ENCODE data around the gene IRGQ.
A peak's percentile ranks its signal among the peaks of the same experiment; 100 is the strongest.

IRGQ gene

GRCh38 chr19:43560687-43561086 is 35.2 kb downstream of the IRGQ start:
- Histone ChIP-seq H3K4me1 (ENCODE audit: control insufficient read depth, insufficient read depth, low read length) (no peaks in the 10 kb centered on the region; the same call in 1 of the 2 replicates), H3K9me3 (ENCODE audit: control insufficient read depth, insufficient read depth, low read depth, low read length) (no peaks in the 10 kb centered on the region; the same call in 1 of the 2 replicates), H3K4me3 (ENCODE audit: low read depth, low read length) (no peak overlapping the region), H3K36me3 (ENCODE audit: control insufficient read depth in 2 of 2, insufficient read depth in 1 of 2, low read length in 2 of 2) (peaks cover 56 to 91% of the 10 kb centered on the region in 2 experiments), H3K27ac (ENCODE audit: extremely low read depth, low read depth, low read length) (peak overlapping the region; percentile 11; the same call in 1 of the 2 replicates)
- ChIA-PET CTCF (interaction anchor here (0.7 to 1.7 kb wide), 6 partner anchors 12 to 192 kb away, joined by 3 to 9 read pairs (median 4); no protein-coding TSS in a partner anchor), POLR2A (interaction anchor here (0.5 kb wide), 1 partner anchor 24 kb away, joined by 3 read pairs; no protein-coding TSS in a partner anchor)
- peak; percentile 85 for TF ChIP-seq CTCF (tag by site-specific recombination; IDR thresholded peaks at IDR 0.05)
- TF ChIP-seq HOXC10 (CRISPR knock-in tag; IDR thresholded peaks at IDR 0.05) = no peak
- TF ChIP-seq SP3 (tag by site-specific recombination; IDR thresholded peaks at IDR 0.05) = no peak
- TF ChIP-seq ZNF600 (tag by site-specific recombination; IDR thresholded peaks at IDR 0.05) = peak; percentile 66; the same call in 1 of the 2 replicates
- no peak for TF ChIP-seq IKZF3 (tag by site-specific recombination; IDR thresholded peaks at IDR 0.05)
- no peak for TF ChIP-seq ZNF324 (tag by site-specific recombination; IDR thresholded peaks at IDR 0.05)
- TF ChIP-seq EGR2 (tag by site-specific recombination; IDR thresholded peaks at IDR 0.05; ENCODE audit: low read depth) = peak; percentile 66
- no peak for TF ChIP-seq ZNF423 (tag by site-specific recombination; IDR thresholded peaks at IDR 0.05)
- TF ChIP-seq ZNF629 (tag by site-specific recombination; IDR thresholded peaks at IDR 0.05) = peak; percentile 84
- peak; percentile 80 for TF ChIP-seq GLIS2 (tag by site-specific recombination; IDR thresholded peaks at IDR 0.05)
- peak; percentile 76 for TF ChIP-seq GLIS1 (tag by site-specific recombination; IDR thresholded peaks at IDR 0.05)
- TF ChIP-seq, protein P1, sequence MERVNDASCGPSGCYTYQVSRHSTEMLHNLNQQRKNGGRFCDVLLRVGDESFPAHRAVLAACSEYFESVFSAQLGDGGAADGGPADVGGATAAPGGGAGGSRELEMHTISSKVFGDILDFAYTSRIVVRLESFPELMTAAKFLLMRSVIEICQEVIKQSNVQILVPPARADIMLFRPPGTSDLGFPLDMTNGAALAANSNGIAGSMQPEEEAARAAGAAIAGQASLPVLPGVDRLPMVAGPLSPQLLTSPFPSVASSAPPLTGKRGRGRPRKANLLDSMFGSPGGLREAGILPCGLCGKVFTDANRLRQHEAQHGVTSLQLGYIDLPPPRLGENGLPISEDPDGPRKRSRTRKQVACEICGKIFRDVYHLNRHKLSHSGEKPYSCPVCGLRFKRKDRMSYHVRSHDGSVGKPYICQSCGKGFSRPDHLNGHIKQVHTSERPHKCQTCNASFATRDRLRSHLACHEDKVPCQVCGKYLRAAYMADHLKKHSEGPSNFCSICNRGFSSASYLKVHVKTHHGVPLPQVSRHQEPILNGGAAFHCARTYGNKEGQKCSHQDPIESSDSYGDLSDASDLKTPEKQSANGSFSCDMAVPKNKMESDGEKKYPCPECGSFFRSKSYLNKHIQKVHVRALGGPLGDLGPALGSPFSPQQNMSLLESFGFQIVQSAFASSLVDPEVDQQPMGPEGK (tag by site-specific recombination; IDR thresholded peaks at IDR 0.05) = peak; percentile 60
- TF ChIP-seq ZNF362 (tag by site-specific recombination; IDR thresholded peaks at IDR 0.05) = no peak
- no peak for TF ChIP-seq ZNF639 (tag by site-specific recombination; IDR thresholded peaks at IDR 0.05)
- no peak for TF ChIP-seq YY1 (tag by site-specific recombination; IDR thresholded peaks at IDR 0.05)
- TF ChIP-seq ZNF266 (tag by site-specific recombination; IDR thresholded peaks at IDR 0.05; ENCODE audit: low read depth) = no peak
- TF ChIP-seq ZNF280D (tag by site-specific recombination; IDR thresholded peaks at IDR 0.05) = no peak
- no peak for TF ChIP-seq ZNF341 (tag by site-specific recombination; IDR thresholded peaks at IDR 0.05; ENCODE audit: low read depth)
- no peak for TF ChIP-seq ZNF76 (tag by site-specific recombination; IDR thresholded peaks at IDR 0.05; ENCODE audit: borderline replicate concordance, low read depth)
- TF ChIP-seq ZNF19 (tag by site-specific recombination; IDR thresholded peaks at IDR 0.05; ENCODE audit: low read depth) = no peak
- no peak for TF ChIP-seq ZNF202 (tag by site-specific recombination; IDR thresholded peaks at IDR 0.05; ENCODE audit: borderline replicate concordance)
- TF ChIP-seq TRIM28 (IDR thresholded peaks at IDR 0.05; ENCODE audit: borderline replicate concordance, low read length) = no peak
- no peak for TF ChIP-seq ZNF10 (tag by site-specific recombination; IDR thresholded peaks at IDR 0.05)
- TF ChIP-seq SCRT2 (tag by site-specific recombination; IDR thresholded peaks at IDR 0.05) = no peak
- TF ChIP-seq KLF9 (tag by site-specific recombination; IDR thresholded peaks at IDR 0.05; ENCODE audit: low read depth) = no peak
- TF ChIP-seq, protein P2, sequence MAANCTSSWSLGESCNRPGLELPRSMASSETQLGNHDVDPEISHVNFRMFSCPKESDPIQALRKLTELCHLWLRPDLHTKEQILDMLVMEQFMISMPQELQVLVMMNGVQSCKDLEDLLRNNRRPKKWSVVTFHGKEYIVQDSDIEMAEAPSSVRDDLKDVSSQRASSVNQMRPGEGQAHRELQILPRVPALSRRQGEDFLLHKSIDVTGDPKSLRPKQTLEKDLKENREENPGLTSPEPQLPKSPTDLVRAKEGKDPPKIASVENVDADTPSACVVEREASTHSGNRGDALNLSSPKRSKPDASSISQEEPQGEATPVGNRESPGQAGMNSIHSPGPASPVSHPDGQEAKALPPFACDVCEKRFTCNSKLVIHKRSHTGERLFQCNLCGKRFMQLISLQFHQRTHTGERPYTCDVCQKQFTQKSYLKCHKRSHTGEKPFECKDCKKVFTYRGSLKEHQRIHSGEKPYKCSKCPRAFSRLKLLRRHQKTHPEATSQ (tag by site-specific recombination; IDR thresholded peaks at IDR 0.05) = no peak
- no peak for TF ChIP-seq ZNF548 (tag by site-specific recombination; IDR thresholded peaks at IDR 0.05)
- TF ChIP-seq ZBTB48 (tag by site-specific recombination; IDR thresholded peaks at IDR 0.05) = no peak
- TF ChIP-seq ZFHX2 (tag by site-specific recombination; conservative IDR thresholded peaks at IDR 0.05) = peak; percentile 51
- TF ChIP-seq ZBTB21 (tag by site-specific recombination; IDR thresholded peaks at IDR 0.05) = peak; percentile 51; the same call in 1 of the 2 replicates
